WTC11 (cell line): ENCODE data around the gene COX14.

ENCODE experiments used
- ATF6 ChIP-seq: sonication (generic); formaldehyde crosslinking; IDR thresholded peaks from 2 replicates; pipeline ENCODE4 v1.8.1; 2023; ENCODE audit warnings: mild to moderate bottlenecking, missing genetic modification reagents
- CBFB ChIP-seq: sonication (generic); formaldehyde crosslinking; IDR thresholded peaks from 2 replicates; pipeline ENCODE4 v1.8.1; 2022; ENCODE audit warnings: mild to moderate bottlenecking, low read depth, missing genetic modification reagents
- CTCF ChIP-seq: fragments of 200-600 bp; IDR thresholded peaks from 2 replicates; pipeline ENCODE4 v1.8.0; 2022; ENCODE audit warnings: antibody characterized with exemption
- NR2C2 ChIP-seq: sonication (generic); formaldehyde crosslinking; IDR thresholded peaks from 2 replicates; pipeline ENCODE4 v1.8.0; 2022; ENCODE audit warnings: mild to moderate bottlenecking, missing genetic modification reagents
- USF1 ChIP-seq: sonication (generic); formaldehyde crosslinking; IDR thresholded peaks from 2 replicates; pipeline ENCODE4 v1.8.0; 2022; ENCODE audit warnings: mild to moderate bottlenecking, missing genetic modification reagents
- ZNF512 ChIP-seq: sonication (generic); formaldehyde crosslinking; IDR thresholded peaks from 2 replicates; pipeline ENCODE4 v1.8.1; 2022; ENCODE audit warnings: missing genetic modification reagents, borderline replicate concordance
- TF ChIP-seq, protein P1 (sequence below): sonication (generic); formaldehyde crosslinking; IDR thresholded peaks from 2 replicates; pipeline ENCODE4 v1.8.0; 2022; ENCODE audit warnings: mild to moderate bottlenecking, missing genetic modification reagents

DNA sequence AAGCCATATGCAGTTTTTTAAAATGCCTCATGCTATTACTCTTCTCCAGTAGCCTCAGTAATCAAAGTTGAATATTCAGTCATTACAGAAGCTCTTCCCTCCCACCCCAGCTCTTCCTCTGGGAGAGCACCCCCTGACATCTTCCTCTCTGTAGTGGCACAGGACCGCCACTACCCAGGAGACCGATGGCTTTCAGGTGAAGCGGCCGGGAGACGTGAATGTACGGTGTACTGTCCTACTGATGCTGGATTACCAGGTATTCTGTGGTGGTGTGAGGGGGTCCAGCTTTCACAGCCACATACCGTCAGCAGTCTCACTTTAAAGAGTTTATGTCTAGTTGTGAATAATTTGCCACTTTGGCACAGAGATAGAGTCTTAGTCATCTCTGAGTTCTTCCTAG is 22.3 kb upstream of the COX14 start:
- TF ChIP-seq NR2C2 (CRISPR knock-in tag) (no peak), CBFB (CRISPR knock-in tag) (no peak), ATF6 (no peak), ZNF512 (CRISPR knock-in tag) (no peak), CTCF (no peak), USF1 (CRISPR knock-in tag) (no peak)
- TF ChIP-seq, protein P1, sequence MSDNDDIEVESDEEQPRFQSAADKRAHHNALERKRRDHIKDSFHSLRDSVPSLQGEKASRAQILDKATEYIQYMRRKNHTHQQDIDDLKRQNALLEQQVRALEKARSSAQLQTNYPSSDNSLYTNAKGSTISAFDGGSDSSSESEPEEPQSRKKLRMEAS (CRISPR knock-in tag): no peak
